PC-9 (cell line): ENCODE results near the gene DCLK2. TPM values are rescaled to one million over a fixed set of nuclear protein-coding genes. Genes with fewer than 3 reads are reported as not detected.

Experiments
- BruUV-seq: library from RNA; stranded (reverse); fragments of 400-500 nt; replicated peaks from 2 replicates; lab custom pipeline; 2021; lab: Mats Ljungman, UMichigan
- CTCF ChIA-PET: fragments of 300-600 bp; sonication (Branson Sonifier 250); formaldehyde crosslinking; loops from one replicate; lab custom pipeline; 2022; ENCODE audit warnings: antibody characterized with exemption; lab: Charles Lee
- POLR2A ChIA-PET: fragments of 300-600 bp; sonication (Branson Sonifier 250); formaldehyde crosslinking; loops from one replicate; lab custom pipeline; 2022; ENCODE audit warnings: antibody characterized with exemption; ENCODE audit not compliant: unreplicated experiment; lab: Charles Lee
- DNase-seq, 2 experiments: peaks; one replicate each; pipeline versions ENCODE4 v3.0.0 to v3.0.0-alpha.2; 2015 to 2022; ENCODE audit warnings: mixed read lengths in 1 of 2
- H2AFZ ChIP-seq: fragments of 200-600 bp; sonication (generic); 2 replicates; pipeline ENCODE4 v1.8.1; 2017; ENCODE audit warnings: antibody characterized with exemption
- H3F3A ChIP-seq: fragments of 200-600 bp; sonication (generic); 2 replicates; pipeline ENCODE4 v1.8.1; 2017; ENCODE audit warnings: antibody characterized with exemption, mild to moderate bottlenecking, low read depth; ENCODE audit not compliant: insufficient read depth
- H3K27ac ChIP-seq: fragments of 200-600 bp; sonication (generic); 2 replicates; pipeline ENCODE4 v1.6.1; 2016; ENCODE audit warnings: mixed run types
- H3K27me3 ChIP-seq: fragments of 200-600 bp; sonication (generic); 2 replicates; pipeline ENCODE4 v1.6.1; 2016; ENCODE audit warnings: low read depth, mixed run types; ENCODE audit not compliant: insufficient read depth
- H3K36me3 ChIP-seq: fragments of 200-600 bp; sonication (generic); 2 replicates; pipeline ENCODE4 v1.6.1; 2016; ENCODE audit warnings: low read depth, mixed run types
- H3K4me1 ChIP-seq: fragments of 200-600 bp; sonication (generic); replicated peaks from 2 replicates; pipeline ENCODE4 v1.6.1; 2016; ENCODE audit warnings: mixed run types; ENCODE audit not compliant: insufficient read depth
- H3K4me2 ChIP-seq: fragments of 200-600 bp; sonication (generic); 2 replicates; pipeline ENCODE4 v1.6.1; 2017; ENCODE audit warnings: mixed run types
- H3K4me3 ChIP-seq: fragments of 200-600 bp; sonication (generic); 2 replicates; pipeline ENCODE4 v1.6.1; 2016; ENCODE audit warnings: mixed run types
- H3K79me2 ChIP-seq: fragments of 200-600 bp; sonication (generic); 2 replicates; pipeline ENCODE4 v1.6.1; 2017; ENCODE audit warnings: low read depth, mixed run types
- H3K9me2 ChIP-seq: fragments of 200-600 bp; sonication (generic); 2 replicates; pipeline ENCODE4 v1.8.1; 2017; ENCODE audit warnings: mild to moderate bottlenecking; ENCODE audit not compliant: insufficient read depth
- H3K9me3 ChIP-seq: fragments of 200-600 bp; sonication (generic); 2 replicates; pipeline ENCODE4 v1.8.1; 2016; ENCODE audit warnings: low read depth; ENCODE audit not compliant: insufficient read depth
- H4K20me1 ChIP-seq: fragments of 200-600 bp; sonication (generic); 2 replicates; pipeline ENCODE4 v1.8.1; 2017; ENCODE audit not compliant: insufficient read depth
- EZH2 ChIP-seq: fragments of 200-600 bp; sonication (generic); IDR thresholded peaks from 2 replicates; pipeline ENCODE4 v1.8.0; 2017; ENCODE audit warnings: antibody characterized with exemption, low read depth
- intact Hi-C: fragments of 100-400 bp; cut with micrococcal nuclease; formaldehyde crosslinking; loops from one replicate; pipeline ENCODE4 v1.10.0; 2022; ENCODE audit not compliant: unreplicated experiment
- total RNA-seq: library from RNA; stranded (reverse); gene quantifications from 2 replicates; pipeline ENCODE4 v1.2.3, GENCODE V29; 2021
- TF ChIP-seq, protein P1 (sequence below): fragments of 200-600 bp; sonication (generic); conservative IDR thresholded peaks from 2 replicates; pipeline ENCODE4 v1.6.1; 2017; ENCODE audit warnings: mixed run types, antibody characterized with exemption, mild to moderate bottlenecking, moderate library complexity

Gene DCLK2
- total RNA-seq, 1 experiment from 2014 or later, result 0.41 TPM

DNA sequence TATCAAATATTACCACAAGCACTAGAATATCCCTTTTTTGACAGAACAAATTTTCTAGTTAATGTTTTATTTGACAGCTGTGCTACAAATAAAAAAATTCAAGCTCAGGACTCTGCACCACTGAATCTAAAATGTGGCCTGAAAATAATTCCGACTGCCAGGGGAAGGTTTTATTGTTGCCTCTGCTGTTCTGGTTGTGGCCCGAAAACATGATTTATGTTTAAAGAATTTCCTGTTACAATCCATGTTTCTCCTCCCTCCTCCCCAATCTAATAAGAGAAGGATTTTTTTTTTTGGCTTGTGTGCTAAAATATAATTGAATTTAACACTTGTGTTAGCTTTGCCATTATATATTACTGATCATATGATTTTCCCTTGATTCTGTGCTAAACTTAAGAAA lies 227.8 kb downstream of the DCLK2 start:
- CTCF ChIA-PET, result no interaction called here
- no peak overlapping the region for H3K4me2 ChIP-seq

DNA sequence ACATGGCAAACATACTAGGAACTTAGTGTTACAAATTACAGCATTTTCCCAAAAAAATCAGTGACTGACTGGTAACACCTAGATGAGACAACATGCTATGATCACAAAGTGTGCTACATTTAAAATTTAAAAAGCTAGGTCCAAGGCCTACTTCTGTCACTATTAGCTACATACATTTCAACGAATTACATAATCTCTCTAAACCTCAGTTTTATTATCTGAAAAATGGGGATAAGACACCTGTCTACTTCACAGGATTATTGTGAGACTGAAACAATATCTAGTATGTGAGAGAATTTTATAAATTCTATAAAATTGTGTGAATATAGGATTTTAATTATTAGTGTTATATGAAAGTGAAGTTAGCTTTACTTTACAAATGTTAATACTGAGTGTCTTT lies 228.5 kb downstream of the DCLK2 start:
- Histone ChIP-seq H3K9me3 (no peaks in the 10 kb centered on the region), H3K79me2 (no peaks in the 10 kb centered on the region), H3K27me3 (no peaks in the 10 kb centered on the region), H3K36me3 (no peaks in the 10 kb centered on the region), H3K27ac (no peak overlapping the region), H3K4me1 (no peaks in the 10 kb centered on the region), H4K20me1 (no peaks in the 10 kb centered on the region), H3F3A (no peaks in the 10 kb centered on the region), H3K4me3 (no peak overlapping the region), H3K4me2 (no peak overlapping the region), H2AFZ (no peak overlapping the region), H3K9me2 (no peaks in the 10 kb centered on the region)
- intact Hi-C loops, result no loop called here
- POLR2A ChIA-PET, result no interaction called here
- no peak for TF ChIP-seq EZH2
- TF ChIP-seq, protein P1, sequence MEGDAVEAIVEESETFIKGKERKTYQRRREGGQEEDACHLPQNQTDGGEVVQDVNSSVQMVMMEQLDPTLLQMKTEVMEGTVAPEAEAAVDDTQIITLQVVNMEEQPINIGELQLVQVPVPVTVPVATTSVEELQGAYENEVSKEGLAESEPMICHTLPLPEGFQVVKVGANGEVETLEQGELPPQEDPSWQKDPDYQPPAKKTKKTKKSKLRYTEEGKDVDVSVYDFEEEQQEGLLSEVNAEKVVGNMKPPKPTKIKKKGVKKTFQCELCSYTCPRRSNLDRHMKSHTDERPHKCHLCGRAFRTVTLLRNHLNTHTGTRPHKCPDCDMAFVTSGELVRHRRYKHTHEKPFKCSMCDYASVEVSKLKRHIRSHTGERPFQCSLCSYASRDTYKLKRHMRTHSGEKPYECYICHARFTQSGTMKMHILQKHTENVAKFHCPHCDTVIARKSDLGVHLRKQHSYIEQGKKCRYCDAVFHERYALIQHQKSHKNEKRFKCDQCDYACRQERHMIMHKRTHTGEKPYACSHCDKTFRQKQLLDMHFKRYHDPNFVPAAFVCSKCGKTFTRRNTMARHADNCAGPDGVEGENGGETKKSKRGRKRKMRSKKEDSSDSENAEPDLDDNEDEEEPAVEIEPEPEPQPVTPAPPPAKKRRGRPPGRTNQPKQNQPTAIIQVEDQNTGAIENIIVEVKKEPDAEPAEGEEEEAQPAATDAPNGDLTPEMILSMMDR, result no peak
- CTCF ChIA-PET, result interaction anchor here (0.6 kb wide), 1 partner anchor 707 kb away, joined by 3 read pairs; no protein-coding TSS in a partner anchor
- no TSS peak for BruUV-seq
- no peak for DNase-seq

More for the DNA sequence above, 227.8 kb downstream of the DCLK2 start:
- no peaks in the 10 kb centered on the region for H3K36me3 ChIP-seq
- no peaks in the 10 kb centered on the region for H3K27me3 ChIP-seq
- no peaks in the 10 kb centered on the region for H3K9me3 ChIP-seq
- POLR2A ChIA-PET, result no interaction called here
- H3F3A ChIP-seq, result no peaks in the 10 kb centered on the region
- no peak overlapping the region for H2AFZ ChIP-seq
- H3K4me3 ChIP-seq, result no peak overlapping the region
- BruUV-seq, result no TSS peak
- intact Hi-C loops, result no loop called here
- TF ChIP-seq EZH2, result no peak
- TF ChIP-seq, protein P1, result no peak
- no peak for DNase-seq
- H3K4me1 ChIP-seq, result no peaks in the 10 kb centered on the region
- no peaks in the 10 kb centered on the region for H4K20me1 ChIP-seq
- H3K27ac ChIP-seq, result no peak overlapping the region
- no peaks in the 10 kb centered on the region for H3K79me2 ChIP-seq
- H3K9me2 ChIP-seq, result no peaks in the 10 kb centered on the region
